ENCODE data around the gene LEF1.

LEF1 gene

GRCh38 chr4:108157655-108158054 lies 11.1 kb downstream of the LEF1 start:
- Histone ChIP-seq H3K27ac (no peak overlapping the region), H3K4me3 (no peak overlapping the region)

- Histone ChIP-seq H3K27ac (peak overlapping the region in 1 of 21 experiments; percentile 45), H3K4me3 (no peak overlapping the region)
Measured at GRCh38 chr4:108156391-108156790, 12.3 kb downstream of the LEF1 start.

GRCh38 chr4:108155373-108155772 lies 13.4 kb downstream of the LEF1 start:
- no peak overlapping the region for H3K27ac ChIP-seq

GRCh38 chr4:108152980-108153379 lies 15.8 kb downstream of the LEF1 start:
- H3K4me3 ChIP-seq, result no peak overlapping the region

More at GRCh38 chr4:108155373-108155772, 13.4 kb downstream of the LEF1 start:
- H3K4me3 ChIP-seq, result no peak overlapping the region

GRCh38 chr4:108149588-108150380 lies 18.9 kb downstream of the LEF1 start:
- Histone ChIP-seq H3K27ac (no peak overlapping the region), H3K4me3 (no peak overlapping the region)

More at GRCh38 chr4:108152980-108153379, 15.8 kb downstream of the LEF1 start:
- H3K27ac ChIP-seq, result no peak overlapping the region

- no peak overlapping the region for H3K27ac ChIP-seq
- H3K4me3 ChIP-seq, result no peak overlapping the region
Measured at GRCh38 chr4:108148316-108148715, 20.4 kb downstream of the LEF1 start.

GRCh38 chr4:108146819-108147218 lies 21.9 kb downstream of the LEF1 start:
- no peak overlapping the region for H3K27ac ChIP-seq
- H3K4me3 ChIP-seq, result no peak overlapping the region

- no peak overlapping the region for H3K27ac ChIP-seq
Measured at GRCh38 chr4:108146336-108146735, 22.4 kb downstream of the LEF1 start.

GRCh38 chr4:108144451-108144850 lies 24.3 kb downstream of the LEF1 start:
- H3K27ac ChIP-seq, result no peak overlapping the region
- H3K4me3 ChIP-seq, result no peak overlapping the region

More at GRCh38 chr4:108146336-108146735, 22.4 kb downstream of the LEF1 start:
- H3K4me3 ChIP-seq, result no peak overlapping the region

- no peak overlapping the region for H3K27ac ChIP-seq
- H3K4me3 ChIP-seq, result no peak overlapping the region
Measured at GRCh38 chr4:108143515-108143914, 25.2 kb downstream of the LEF1 start.

GRCh38 chr4:108142870-108143269 lies 25.9 kb downstream of the LEF1 start:
- no peak overlapping the region for H3K4me3 ChIP-seq
- no peak overlapping the region for H3K27ac ChIP-seq

GRCh38 chr4:108141213-108141950 lies 27.4 kb downstream of the LEF1 start:
- no peak overlapping the region for H3K4me3 ChIP-seq
- H3K27ac ChIP-seq, result no peak overlapping the region

GRCh38 chr4:108140328-108140727 lies 28.4 kb downstream of the LEF1 start:
- Histone ChIP-seq H3K4me3 (no peak overlapping the region), H3K27ac (peak overlapping the region in 1 of 21 experiments; percentile 7)

- Histone ChIP-seq H3K27ac (no peak overlapping the region), H3K4me3 (no peak overlapping the region)
Measured at GRCh38 chr4:108139089-108139488, 29.6 kb downstream of the LEF1 start.

GRCh38 chr4:108135549-108136209 lies 33.1 kb downstream of the LEF1 start:
- Histone ChIP-seq H3K27ac (no peak overlapping the region), H3K4me3 (no peak overlapping the region)

GRCh38 chr4:108130955-108131354 lies 37.8 kb downstream of the LEF1 start:
- H3K27ac ChIP-seq, result no peak overlapping the region

GRCh38 chr4:108129196-108129595 lies 39.5 kb downstream of the LEF1 start:
- Histone ChIP-seq H3K4me3 (no peak overlapping the region), H3K27ac (no peak overlapping the region)

More at GRCh38 chr4:108130955-108131354, 37.8 kb downstream of the LEF1 start:
- H3K4me3 ChIP-seq, result no peak overlapping the region

GRCh38 chr4:108126806-108127205 lies 41.9 kb downstream of the LEF1 start:
- Histone ChIP-seq H3K4me3 (no peak overlapping the region), H3K27ac (no peak overlapping the region)

GRCh38 chr4:108120789-108121188 lies 47.9 kb downstream of the LEF1 start:
- Histone ChIP-seq H3K4me3 (no peak overlapping the region), H3K27ac (no peak overlapping the region)

- H3K27ac ChIP-seq, result peak overlapping the region in 2 of 21 experiments; percentile 1 to 34
- H3K4me3 ChIP-seq, result no peak overlapping the region
Measured at GRCh38 chr4:108119199-108119800, 49.4 kb downstream of the LEF1 start.

Data from skin epidermis (tissue), 12 donors.